ENCODE data around the gene FKBP14.

The FKBP14 gene

DNA sequence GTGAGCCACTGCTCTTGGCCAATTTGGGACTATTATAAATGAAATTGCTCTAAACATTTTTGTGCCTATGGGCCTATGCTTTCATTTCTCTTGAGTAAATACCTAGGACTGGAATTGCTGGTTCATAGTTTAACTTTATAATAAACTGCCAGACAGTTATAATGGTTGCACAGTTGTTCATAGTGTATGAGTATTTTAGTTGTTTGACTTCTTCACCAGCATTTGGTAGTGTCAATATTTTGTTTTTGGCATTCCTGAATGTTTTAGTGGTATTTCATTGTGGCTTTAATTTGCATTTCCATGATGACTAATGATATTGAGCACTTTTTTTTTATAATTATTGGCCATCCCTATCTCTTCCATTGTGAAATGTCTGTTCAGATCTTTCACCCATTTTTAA is 31.2 kb upstream of the FKBP14 start:
- H3K36me3 ChIP-seq (ENCODE audit: control insufficient read depth, insufficient read depth, low read length) = no peaks in the 10 kb centered on the region
- TF ChIP-seq, protein P1, sequence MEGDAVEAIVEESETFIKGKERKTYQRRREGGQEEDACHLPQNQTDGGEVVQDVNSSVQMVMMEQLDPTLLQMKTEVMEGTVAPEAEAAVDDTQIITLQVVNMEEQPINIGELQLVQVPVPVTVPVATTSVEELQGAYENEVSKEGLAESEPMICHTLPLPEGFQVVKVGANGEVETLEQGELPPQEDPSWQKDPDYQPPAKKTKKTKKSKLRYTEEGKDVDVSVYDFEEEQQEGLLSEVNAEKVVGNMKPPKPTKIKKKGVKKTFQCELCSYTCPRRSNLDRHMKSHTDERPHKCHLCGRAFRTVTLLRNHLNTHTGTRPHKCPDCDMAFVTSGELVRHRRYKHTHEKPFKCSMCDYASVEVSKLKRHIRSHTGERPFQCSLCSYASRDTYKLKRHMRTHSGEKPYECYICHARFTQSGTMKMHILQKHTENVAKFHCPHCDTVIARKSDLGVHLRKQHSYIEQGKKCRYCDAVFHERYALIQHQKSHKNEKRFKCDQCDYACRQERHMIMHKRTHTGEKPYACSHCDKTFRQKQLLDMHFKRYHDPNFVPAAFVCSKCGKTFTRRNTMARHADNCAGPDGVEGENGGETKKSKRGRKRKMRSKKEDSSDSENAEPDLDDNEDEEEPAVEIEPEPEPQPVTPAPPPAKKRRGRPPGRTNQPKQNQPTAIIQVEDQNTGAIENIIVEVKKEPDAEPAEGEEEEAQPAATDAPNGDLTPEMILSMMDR (IDR thresholded peaks at IDR 0.05; ENCODE audit: insufficient read depth, low read length, poor library complexity, severe bottlenecking) = no peak
- no peak overlapping the region for H3K4me3 ChIP-seq (replicated peaks; ENCODE audit: low read depth, low read length)
- H3K27me3 ChIP-seq (replicated peaks; ENCODE audit: control insufficient read depth, insufficient read depth, low read length) = no peaks in the 10 kb centered on the region
- DNase-seq (ENCODE audit: extremely low read depth, insufficient read length) = no peak

DNA sequence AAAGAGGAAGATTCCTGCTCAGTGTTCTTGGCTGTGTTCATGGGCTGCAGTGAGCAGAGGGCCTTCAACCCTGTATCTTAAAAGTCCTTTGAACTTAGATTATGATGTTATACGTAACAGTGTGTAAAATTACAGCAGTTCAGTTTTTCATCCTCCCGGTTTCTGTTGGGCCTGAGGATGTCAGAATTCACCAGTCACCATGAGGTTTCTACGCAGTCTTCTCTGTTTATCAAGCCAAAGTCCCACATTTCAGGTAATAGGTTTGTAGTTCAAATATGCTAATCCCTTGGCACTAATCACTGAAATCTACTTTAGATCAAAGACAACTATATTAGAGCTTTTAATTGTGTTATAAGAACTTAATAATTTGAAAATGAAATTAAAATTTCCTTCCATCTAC is 26.6 kb upstream of the FKBP14 start:
- H3K36me3 ChIP-seq (ENCODE audit: control insufficient read depth, insufficient read depth, low read length) = peaks cover 2% of the 10 kb centered on the region
- DNase-seq (ENCODE audit: extremely low read depth, insufficient read length) = no peak
- H3K4me3 ChIP-seq (replicated peaks; ENCODE audit: low read depth, low read length) = no peak overlapping the region
- TF ChIP-seq, protein P1 (IDR thresholded peaks at IDR 0.05; ENCODE audit: insufficient read depth, low read length, poor library complexity, severe bottlenecking) = no peak
- no peaks in the 10 kb centered on the region for H3K27me3 ChIP-seq (replicated peaks; ENCODE audit: control insufficient read depth, insufficient read depth, low read length)

DNA sequence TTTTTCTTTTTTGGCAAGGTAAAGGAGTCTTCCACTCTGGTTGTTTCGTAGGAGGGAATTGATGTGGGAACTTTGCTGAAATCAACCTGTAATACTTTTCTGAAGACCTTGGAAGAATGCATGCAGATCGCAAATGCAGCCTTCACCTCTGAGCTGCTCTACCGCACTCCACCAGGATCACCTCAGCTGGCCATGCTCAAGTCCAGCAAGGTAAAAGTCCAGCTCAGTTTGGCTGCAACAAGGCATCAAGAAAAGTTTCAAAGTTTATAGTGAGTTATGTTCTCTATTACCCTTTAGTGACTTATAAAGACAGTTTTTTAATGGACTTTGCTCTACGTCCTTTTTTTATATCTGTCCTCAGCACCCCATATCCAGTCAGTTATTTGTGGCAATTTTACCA is 22.7 kb upstream of the FKBP14 start:
- TF ChIP-seq, protein P1 (IDR thresholded peaks at IDR 0.05; ENCODE audit: insufficient read depth, low read length, poor library complexity, severe bottlenecking) = no peak
- Histone ChIP-seq H3K4me3 (replicated peaks; ENCODE audit: low read depth, low read length) (no peak overlapping the region), H3K27me3 (replicated peaks; ENCODE audit: control insufficient read depth, insufficient read depth, low read length) (no peaks in the 10 kb centered on the region), H3K36me3 (ENCODE audit: control insufficient read depth, insufficient read depth, low read length) (peaks cover 2% of the 10 kb centered on the region)
- no peak for DNase-seq (ENCODE audit: extremely low read depth, insufficient read length)

DNA sequence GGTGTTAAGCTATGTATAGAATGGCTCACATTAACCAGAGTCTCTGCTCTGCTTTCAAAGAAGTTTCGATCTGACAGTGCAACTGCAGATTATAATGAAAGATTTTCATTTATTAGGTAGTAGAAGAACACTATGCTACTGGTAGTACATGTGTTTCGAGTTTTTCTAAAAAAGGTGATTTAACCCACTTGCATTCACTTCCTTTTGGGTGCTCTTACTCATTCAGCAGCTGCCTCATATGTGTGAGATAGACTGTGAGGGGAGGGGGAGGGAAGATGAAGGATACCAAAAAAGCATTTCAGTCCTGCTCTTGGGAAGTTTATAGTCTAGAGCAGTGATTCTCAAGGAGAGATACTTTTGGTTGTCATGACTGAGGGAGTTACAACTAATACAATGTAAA is 22.1 kb upstream of the FKBP14 start:
- H3K27me3 ChIP-seq (replicated peaks; ENCODE audit: control insufficient read depth, insufficient read depth, low read length) = no peaks in the 10 kb centered on the region
- TF ChIP-seq, protein P1 (IDR thresholded peaks at IDR 0.05; ENCODE audit: insufficient read depth, low read length, poor library complexity, severe bottlenecking) = no peak
- H3K36me3 ChIP-seq (ENCODE audit: control insufficient read depth, insufficient read depth, low read length) = peaks cover 2% of the 10 kb centered on the region
- no peak overlapping the region for H3K4me3 ChIP-seq (replicated peaks; ENCODE audit: low read depth, low read length)
- no peak for DNase-seq (ENCODE audit: extremely low read depth, insufficient read length)

DNA sequence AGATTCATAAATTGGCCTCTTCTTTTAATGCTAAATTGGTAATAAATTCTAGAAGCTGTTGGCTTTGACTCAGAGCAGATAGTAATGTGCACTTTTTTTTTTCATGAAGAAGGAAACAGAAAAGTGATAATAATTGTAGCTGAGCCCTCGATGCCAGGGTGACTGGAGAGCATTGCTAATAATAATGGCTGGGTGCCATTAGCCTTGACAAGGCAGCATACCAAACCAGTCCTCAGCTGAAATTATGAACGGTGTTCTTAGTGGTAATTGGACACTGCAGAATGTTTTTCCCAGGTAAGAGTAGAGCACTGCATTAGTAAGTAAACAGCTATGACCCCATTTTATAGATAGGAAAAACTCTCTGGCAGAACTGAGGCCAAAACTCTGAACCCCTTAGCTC is 20.6 kb upstream of the FKBP14 start:
- no peak for DNase-seq (ENCODE audit: extremely low read depth, insufficient read length)
- H3K27me3 ChIP-seq (replicated peaks; ENCODE audit: control insufficient read depth, insufficient read depth, low read length) = no peaks in the 10 kb centered on the region
- H3K36me3 ChIP-seq (ENCODE audit: control insufficient read depth, insufficient read depth, low read length) = peaks cover 1% of the 10 kb centered on the region
- TF ChIP-seq, protein P1 (IDR thresholded peaks at IDR 0.05; ENCODE audit: insufficient read depth, low read length, poor library complexity, severe bottlenecking) = no peak
- no peak overlapping the region for H3K4me3 ChIP-seq (replicated peaks; ENCODE audit: low read depth, low read length)

DNA sequence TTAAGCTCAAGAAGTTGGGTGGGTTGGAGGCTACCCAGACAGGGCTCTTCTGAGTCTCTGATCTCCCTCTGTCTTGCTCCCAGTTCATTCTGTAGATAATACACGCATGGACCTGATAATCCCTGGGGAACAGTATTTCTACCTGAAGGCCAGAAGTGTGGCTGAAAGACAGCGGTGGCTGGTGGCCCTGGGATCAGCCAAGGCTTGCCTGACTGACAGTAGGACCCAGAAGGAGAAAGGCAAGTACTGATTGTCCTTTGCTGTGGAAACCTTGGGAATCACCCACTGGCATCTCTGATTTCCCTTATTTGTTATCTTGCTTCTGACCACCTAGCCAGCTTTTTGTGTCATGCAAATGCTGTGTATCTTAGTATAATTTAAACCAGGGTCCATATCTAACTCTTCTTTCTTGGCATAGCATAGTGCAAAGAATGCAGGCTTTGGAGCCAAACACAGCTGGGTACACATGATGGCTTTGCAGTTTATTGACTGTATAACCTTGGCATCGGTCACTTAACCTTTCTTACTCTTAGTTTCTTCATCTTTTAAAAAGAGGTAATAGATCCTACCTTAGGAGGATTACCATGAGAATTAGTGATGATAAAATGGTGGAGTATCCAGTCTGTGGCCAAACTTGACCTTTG is 19.7 kb upstream of the FKBP14 start:
- DNase-seq (ENCODE audit: extremely low read depth, insufficient read length) = no peak
- TF ChIP-seq, protein P1 (IDR thresholded peaks at IDR 0.05; ENCODE audit: insufficient read depth, low read length, poor library complexity, severe bottlenecking) = no peak
- Histone ChIP-seq H3K36me3 (ENCODE audit: control insufficient read depth, insufficient read depth, low read length) (no peaks in the 10 kb centered on the region; the same call in none of the 2 replicates), H3K4me3 (replicated peaks; ENCODE audit: low read depth, low read length) (no peak overlapping the region), H3K27me3 (replicated peaks; ENCODE audit: control insufficient read depth, insufficient read depth, low read length) (no peaks in the 10 kb centered on the region)
